Stomach (tissue), 9 donors: Measurements from ENCODE around the gene TTLL1. TPM values are rescaled to one million over a fixed set of nuclear protein-coding genes. Genes with fewer than 3 reads are reported as not detected.
A peak's percentile ranks its signal among the peaks of the same experiment; 100 is the strongest.

Source experiments
- DNase-seq, 2 donors: peaks; one replicate each; pipeline versions ENCODE4 v3.0.0 to v3.0.0-alpha.2; 2013 to 2019
- H3K27ac ChIP-seq, 5 donors: fragments of 200-600 bp in 4 of 5; sonication (generic) in 4 of 5; one replicate each; pipeline ENCODE4 v1.5.1; 2013 to 2019; ENCODE audit warnings: mild to moderate bottlenecking in 1 of 5, moderate library complexity in 1 of 5
- H3K27me3 ChIP-seq, 3 donors: fragments of 200-600 bp; sonication (generic); one replicate each; pipeline ENCODE4 v1.5.1; 2017 to 2019; ENCODE audit warnings: mixed run types in 1 of 3
- H3K36me3 ChIP-seq, 4 donors: fragments of 200-600 bp; sonication (generic); 1 replicate in 3 of 4; 2 replicates in 1 of 4; pipeline ENCODE4 v1.5.1; 2016 to 2019
- H3K4me1 ChIP-seq, 4 donors: fragments of 200-600 bp; sonication (generic); one replicate each; pipeline ENCODE4 v1.5.1; 2016 to 2019
- H3K4me3 ChIP-seq, 4 donors: fragments of 200-600 bp; sonication (generic) in 3 of 4; one replicate each; pipeline ENCODE4 v1.5.1; 2016 to 2019; ENCODE audit warnings: mild to moderate bottlenecking in 1 of 4
- H3K9me3 ChIP-seq, 4 donors: fragments of 200-600 bp; sonication (generic); one replicate each; pipeline ENCODE4 v1.5.1; 2016 to 2019
- EP300 ChIP-seq: sonication (generic); formaldehyde crosslinking; IDR thresholded peaks from one replicate; pipeline ENCODE4 v1.6.1; 2017; ENCODE audit warnings: antibody characterized with exemption
- POLR2A ChIP-seq, 4 donors: fragments of 450-650 bp; IDR thresholded peaks; one replicate each; pipeline ENCODE4 v1.6.1; 2016; ENCODE audit warnings: antibody characterized with exemption in 4 of 4, control low read depth in 2 of 4, mild to moderate bottlenecking in 1 of 4, moderate library complexity in 1 of 4
- POLR2AphosphoS5 ChIP-seq, 3 donors: sonication (generic); formaldehyde crosslinking; IDR thresholded peaks; one replicate each; pipeline ENCODE4 v1.6.1; 2016; ENCODE audit warnings: antibody characterized with exemption in 3 of 3
- WGBS, 5 donors: extraction: QIAGEN DNeasy Blood & Tissue Kit in 3 of 5; methylation state at CpG; one replicate each; pipeline versions ENCODE4 v1.1.5 to v1.1.7; 2013 to 2018; 5-methylcytosine and 5-hydroxymethylcytosine counted together
- intact Hi-C: fragments of 100-400 bp; cut with DNase I; formaldehyde crosslinking; loops from one replicate; pipeline ENCODE4 v1.15.1; 2023; ENCODE audit warnings: low total_unique reads
- polyA plus RNA-seq, 3 donors: library from polyadenylated mRNA; stranded (reverse); fragments of 200-250 nt; gene quantifications; one replicate each; pipeline ENCODE4 v1.2.3, GENCODE V29; 2013
- total RNA-seq, 5 donors: library from RNA; depleted of rRNA; stranded (reverse); fragments of >200 nt; gene quantifications; one replicate each; pipeline versions ENCODE4 v1.1.0 to v1.2.3, GENCODE V29; 2014 to 2016
- TF ChIP-seq, protein P1 (sequence below), 7 experiments: fragments of 450-650 bp in 4 of 7; fragments of 200-600 bp in 3 of 7; sonication (generic) in 3 of 7; IDR thresholded peaks; one replicate each; pipeline ENCODE4 v1.5.1; 2016 to 2019; ENCODE audit warnings: antibody characterized with exemption in 7 of 7, control low read depth in 2 of 7, mild to moderate bottlenecking in 1 of 7
- donor health status: healthy with polysubstance abuse.
- donor health status: Bipolar disorder and iron deficiency.
- donor health status: healthy.

The TTLL1 gene
- total and polyA plus RNA-seq, 8 donors, result 3.3 to 16.3 (median 4.8) TPM; not detected in 2

DNA sequence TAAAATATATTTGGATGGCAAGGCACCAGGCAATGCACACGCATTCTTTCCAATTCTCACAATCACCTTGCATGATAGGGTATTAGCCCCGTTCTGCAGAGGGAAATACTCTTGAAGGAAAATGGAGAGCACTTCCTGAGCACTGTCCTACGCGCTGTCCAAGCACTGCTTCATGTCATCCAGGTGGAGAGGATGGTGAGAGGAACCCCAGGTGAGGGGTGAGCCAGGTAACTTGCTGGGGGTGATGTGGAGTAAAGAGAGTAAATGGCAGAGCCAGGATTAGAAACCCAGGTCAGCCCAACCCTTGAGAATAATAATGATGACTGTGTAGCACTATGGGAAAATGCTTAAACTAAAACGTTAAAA, 73.5 kb downstream of the TTLL1 start:
- DNase-seq, result no peak
- no peaks in the 10 kb centered on the region for H3K9me3 ChIP-seq
- 8 to 18% (median 12%) methylated on average over 5 of the region's 5 CpGs for WGBS, 5 donors
- no peaks in the 10 kb centered on the region for H3K27me3 ChIP-seq
- H3K27ac ChIP-seq, result peak overlapping the region; percentile 55 to 89 (median 86)
- H3K4me3 ChIP-seq, result peak overlapping the region; percentile 87 to 99 (median 96)
- H3K36me3 ChIP-seq, result no peaks in the 10 kb centered on the region
- TF ChIP-seq, protein P1, sequence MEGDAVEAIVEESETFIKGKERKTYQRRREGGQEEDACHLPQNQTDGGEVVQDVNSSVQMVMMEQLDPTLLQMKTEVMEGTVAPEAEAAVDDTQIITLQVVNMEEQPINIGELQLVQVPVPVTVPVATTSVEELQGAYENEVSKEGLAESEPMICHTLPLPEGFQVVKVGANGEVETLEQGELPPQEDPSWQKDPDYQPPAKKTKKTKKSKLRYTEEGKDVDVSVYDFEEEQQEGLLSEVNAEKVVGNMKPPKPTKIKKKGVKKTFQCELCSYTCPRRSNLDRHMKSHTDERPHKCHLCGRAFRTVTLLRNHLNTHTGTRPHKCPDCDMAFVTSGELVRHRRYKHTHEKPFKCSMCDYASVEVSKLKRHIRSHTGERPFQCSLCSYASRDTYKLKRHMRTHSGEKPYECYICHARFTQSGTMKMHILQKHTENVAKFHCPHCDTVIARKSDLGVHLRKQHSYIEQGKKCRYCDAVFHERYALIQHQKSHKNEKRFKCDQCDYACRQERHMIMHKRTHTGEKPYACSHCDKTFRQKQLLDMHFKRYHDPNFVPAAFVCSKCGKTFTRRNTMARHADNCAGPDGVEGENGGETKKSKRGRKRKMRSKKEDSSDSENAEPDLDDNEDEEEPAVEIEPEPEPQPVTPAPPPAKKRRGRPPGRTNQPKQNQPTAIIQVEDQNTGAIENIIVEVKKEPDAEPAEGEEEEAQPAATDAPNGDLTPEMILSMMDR (IDR thresholded peaks at IDR 0.05), result no peak
- no peak for TF ChIP-seq POLR2A (IDR thresholded peaks at IDR 0.05)
- no peak for TF ChIP-seq POLR2AphosphoS5 (IDR thresholded peaks at IDR 0.05)
- TF ChIP-seq EP300, result no peak
- intact Hi-C loops, result no loop called here
- H3K4me1 ChIP-seq, result peaks cover 16 to 60% (median 45%) of the 10 kb centered on the region in 4 donors

DNA sequence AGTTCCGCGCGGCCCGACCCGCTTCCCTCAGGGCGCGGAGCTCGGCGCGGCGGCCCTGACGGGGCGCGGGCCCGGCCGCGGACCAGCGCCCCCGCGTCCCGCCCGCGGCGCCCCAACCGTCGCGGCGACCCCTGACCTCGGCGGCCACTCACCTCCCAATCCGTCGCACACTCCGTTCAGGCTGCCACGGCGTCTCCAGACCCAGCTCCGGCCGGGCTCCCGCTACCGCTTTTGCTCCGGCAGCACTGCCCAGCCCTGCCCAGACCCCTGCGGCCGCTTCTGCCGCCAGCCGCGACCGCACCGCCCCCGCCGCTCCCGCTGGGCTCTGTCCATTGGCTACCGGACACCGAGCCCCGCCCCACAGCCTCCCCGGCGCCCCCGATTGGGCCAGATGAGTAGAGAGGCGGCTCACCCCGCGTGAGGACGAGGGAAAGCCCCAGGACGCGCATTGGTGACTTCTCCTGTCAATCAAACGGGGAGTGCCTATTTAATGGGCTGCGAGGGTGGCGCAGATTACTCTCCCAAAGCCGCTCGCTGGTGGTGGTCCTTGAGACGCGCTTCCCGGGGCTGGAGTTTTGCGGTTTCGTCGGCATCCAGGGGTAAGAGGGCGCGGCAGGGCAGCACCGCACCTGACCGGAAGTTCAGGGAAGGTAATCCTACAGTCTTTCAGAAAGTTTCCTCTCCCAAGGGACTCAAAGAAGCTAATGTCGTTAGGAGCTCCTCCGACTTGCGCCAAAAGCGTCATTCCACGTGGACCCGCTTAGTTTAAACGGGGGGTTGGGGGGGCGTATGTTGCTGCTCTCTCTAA, 74.1 kb downstream of the TTLL1 start, which contains the start of gene PACSIN2:
PACSIN2 (minus strand) TSS at position 281 of the 808 bp plus-strand sequence. CDS start 103,069 bp downstream, outside the sequence.
- intact Hi-C loops, result no loop called here
- Histone ChIP-seq H3K36me3 (no peaks in the 10 kb centered on the region), H3K9me3 (no peaks in the 10 kb centered on the region), H3K27ac (peak within 1 kb of the TSS; percentile 85 to 95 (median 86)), H3K4me1 (peaks cover 16 to 63% (median 49%) of the 10 kb centered on the region in 4 donors), H3K4me3 (peak within 1 kb of the TSS; percentile 87 to 99 (median 96)), H3K27me3 (no peaks in the 10 kb centered on the region)
- WGBS, 5 donors, result 0 to 1% (median 0%) methylated on average over 41 to 85 of the region's 85 CpGs
- TF ChIP-seq EP300, result no peak
- peak in 2 of 4 donors; percentile 71 to 77 for TF ChIP-seq POLR2A (IDR thresholded peaks at IDR 0.05)
- peak; percentile 65 to 98 (median 97) for TF ChIP-seq POLR2AphosphoS5 (IDR thresholded peaks at IDR 0.05)
- TF ChIP-seq, protein P1 (IDR thresholded peaks at IDR 0.05), result no peak
- DNase-seq, result peak; percentile 99 to 100

DNA sequence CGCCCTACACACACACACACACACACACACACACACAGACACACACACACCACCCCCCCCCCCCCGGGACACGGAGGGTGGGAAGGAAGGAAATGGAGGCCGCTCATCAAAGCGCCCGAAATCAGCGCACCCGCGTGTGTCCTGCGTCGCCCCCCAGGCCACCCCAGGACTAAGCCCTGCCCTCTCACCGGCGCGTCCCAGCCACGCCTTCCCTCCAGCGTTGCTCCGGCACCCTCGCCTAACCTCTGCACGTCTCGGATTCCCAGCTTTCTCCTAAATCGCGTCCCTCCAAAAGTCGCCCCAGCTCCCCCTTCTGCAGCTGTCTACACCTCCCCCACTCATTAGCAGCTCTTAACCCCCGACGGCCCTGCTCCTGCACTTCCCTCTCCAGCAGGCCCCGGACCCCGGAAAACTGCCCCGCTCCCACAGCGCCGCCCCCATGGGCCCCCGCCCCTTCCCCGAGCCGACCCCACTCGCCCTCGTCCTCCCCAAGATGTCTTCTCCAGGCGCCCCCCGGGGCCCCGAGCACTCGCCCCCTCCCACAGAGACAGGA, 74.8 kb downstream of the TTLL1 start:
- intact Hi-C loops, result no loop called here
- 0 to 1% (median 1%) methylated on average over 31 to 38 of the region's 39 CpGs for WGBS, 5 donors
- peak overlapping the region; percentile 85 to 95 (median 86) for H3K27ac ChIP-seq

More for the DNA sequence above, 74.8 kb downstream of the TTLL1 start:
- no peaks in the 10 kb centered on the region for H3K9me3 ChIP-seq
- no peaks in the 10 kb centered on the region for H3K27me3 ChIP-seq
- peak overlapping the region; percentile 87 to 99 (median 96) for H3K4me3 ChIP-seq
- H3K4me1 ChIP-seq, result peaks cover 21 to 68% (median 54%) of the 10 kb centered on the region in 4 donors
- no peak for TF ChIP-seq POLR2A (IDR thresholded peaks at IDR 0.05)
- TF ChIP-seq, protein P1 (IDR thresholded peaks at IDR 0.05), result no peak
- TF ChIP-seq POLR2AphosphoS5 (IDR thresholded peaks at IDR 0.05), result no peak
- no peak for TF ChIP-seq EP300
- no peaks in the 10 kb centered on the region for H3K36me3 ChIP-seq
- peak; percentile 47 to 79 for DNase-seq
